Peyer's patch (tissue), 4 donors: ENCODE measurements around the gene GPER1.
"Not testable (repeated sequence)": the region's sequence is repeated elsewhere in the genome, so short reads cannot be mapped to it uniquely, and the experiment has no call there.

ENCODE experiments used
- CTCF ChIP-seq, 6 experiments: fragments of 450-650 bp in 4 of 6; fragments of 200-600 bp in 2 of 6; sonication (generic) in 1 of 6; IDR thresholded peaks; one replicate each; pipeline ENCODE4 v1.5.1; 2017 to 2019; ENCODE audit warnings: antibody characterized with exemption in 6 of 6, mild to moderate bottlenecking in 3 of 6, moderate library complexity in 1 of 6
- POLR2A ChIP-seq, 2 donors: fragments of 450-650 bp; IDR thresholded peaks; one replicate each; pipeline ENCODE4 v1.5.1; 2017; ENCODE audit warnings: antibody characterized with exemption in 2 of 2, mild to moderate bottlenecking in 2 of 2, moderate library complexity in 2 of 2

GRCh38 chr7:1040233-1040632 is 47.7 kb upstream of the GPER1 start:
- TF ChIP-seq CTCF, POLR2A (IDR thresholded peaks at IDR 0.05): not testable (repeated sequence)
